ENCODE measurements around the gene SLC27A5.

DNA sequence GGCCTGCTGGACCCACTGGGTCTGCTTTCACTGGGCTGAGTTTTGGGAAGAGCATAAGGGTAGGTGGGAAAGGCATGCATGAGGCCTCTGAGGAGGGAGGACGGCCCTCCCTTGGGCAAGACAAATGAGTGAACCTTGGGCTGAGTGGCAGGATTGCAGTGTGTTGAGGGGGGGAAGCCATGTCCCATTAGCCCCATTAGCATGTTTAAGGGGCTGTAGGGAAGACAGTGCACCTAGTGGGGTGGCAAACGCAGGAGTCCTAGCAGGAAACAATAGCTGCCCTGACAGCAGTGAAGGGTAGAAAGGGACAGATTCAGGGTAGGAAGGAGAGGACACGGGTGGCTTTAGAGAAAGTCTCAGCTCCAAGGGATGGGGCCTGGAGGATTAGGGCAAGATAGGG is 10.9 kb upstream of the SLC27A5 start:
- TF ChIP-seq, protein P1, sequence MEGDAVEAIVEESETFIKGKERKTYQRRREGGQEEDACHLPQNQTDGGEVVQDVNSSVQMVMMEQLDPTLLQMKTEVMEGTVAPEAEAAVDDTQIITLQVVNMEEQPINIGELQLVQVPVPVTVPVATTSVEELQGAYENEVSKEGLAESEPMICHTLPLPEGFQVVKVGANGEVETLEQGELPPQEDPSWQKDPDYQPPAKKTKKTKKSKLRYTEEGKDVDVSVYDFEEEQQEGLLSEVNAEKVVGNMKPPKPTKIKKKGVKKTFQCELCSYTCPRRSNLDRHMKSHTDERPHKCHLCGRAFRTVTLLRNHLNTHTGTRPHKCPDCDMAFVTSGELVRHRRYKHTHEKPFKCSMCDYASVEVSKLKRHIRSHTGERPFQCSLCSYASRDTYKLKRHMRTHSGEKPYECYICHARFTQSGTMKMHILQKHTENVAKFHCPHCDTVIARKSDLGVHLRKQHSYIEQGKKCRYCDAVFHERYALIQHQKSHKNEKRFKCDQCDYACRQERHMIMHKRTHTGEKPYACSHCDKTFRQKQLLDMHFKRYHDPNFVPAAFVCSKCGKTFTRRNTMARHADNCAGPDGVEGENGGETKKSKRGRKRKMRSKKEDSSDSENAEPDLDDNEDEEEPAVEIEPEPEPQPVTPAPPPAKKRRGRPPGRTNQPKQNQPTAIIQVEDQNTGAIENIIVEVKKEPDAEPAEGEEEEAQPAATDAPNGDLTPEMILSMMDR (IDR thresholded peaks at IDR 0.05; ENCODE audit: extremely low read depth in 1 of 2, insufficient read depth in 1 of 2, low read depth in 1 of 2, low read length in 2 of 2): no peak
- TF ChIP-seq, protein P2, sequence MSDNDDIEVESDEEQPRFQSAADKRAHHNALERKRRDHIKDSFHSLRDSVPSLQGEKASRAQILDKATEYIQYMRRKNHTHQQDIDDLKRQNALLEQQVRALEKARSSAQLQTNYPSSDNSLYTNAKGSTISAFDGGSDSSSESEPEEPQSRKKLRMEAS (IDR thresholded peaks at IDR 0.05; ENCODE audit: insufficient read depth, insufficient read length): no peak
- no peak for TF ChIP-seq POLR2AphosphoS5 (IDR thresholded peaks at IDR 0.05; ENCODE audit: insufficient read depth, low read depth, low read length)
- no peak for TF ChIP-seq FOS (IDR thresholded peaks at IDR 0.05; ENCODE audit: borderline replicate concordance, insufficient read depth, low read length)
- no peak for TF ChIP-seq GATA2 (IDR thresholded peaks at IDR 0.05; ENCODE audit: insufficient read depth, insufficient read length, low read depth, low read length)

Measured in endothelial cell of umbilical vein (primary cell).